ENCODE results near the gene SELL. TPM values are rescaled to one million over a fixed set of nuclear protein-coding genes. Genes with fewer than 3 reads are reported as not detected.
"Not testable (repeated sequence)": the region's sequence is repeated elsewhere in the genome, so short reads cannot be mapped to it uniquely, and the experiment has no call there.

The SELL gene
- polyA plus RNA-seq, 2 donors, result 0.19 to 0.22 TPM

DNA sequence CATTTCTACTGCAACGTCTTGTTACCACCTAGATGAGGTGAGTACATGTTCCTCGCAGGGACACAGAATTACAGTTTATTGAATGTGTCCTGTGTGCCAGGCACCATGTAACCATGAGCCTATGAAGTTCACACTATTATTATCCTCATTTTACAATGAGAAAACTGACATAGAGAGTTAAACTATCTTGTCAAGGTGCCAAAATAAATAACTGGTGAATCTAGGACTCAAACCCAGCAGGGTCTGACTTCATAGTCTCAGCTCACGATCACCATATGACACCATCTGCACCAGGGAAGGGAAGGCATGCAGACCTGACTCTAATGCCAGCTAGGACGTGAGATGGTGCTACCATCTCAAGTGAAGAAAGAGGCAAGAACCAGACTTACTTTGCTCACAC, 20.0 kb upstream of the SELL start:
- 58 to 64% methylated on average over 4 of the region's 4 CpGs for WGBS, 2 donors
- no peak overlapping the region for H3K4me3 ChIP-seq (ENCODE audit: low read depth in 1 of 2, low read length in 2 of 2)

DNA sequence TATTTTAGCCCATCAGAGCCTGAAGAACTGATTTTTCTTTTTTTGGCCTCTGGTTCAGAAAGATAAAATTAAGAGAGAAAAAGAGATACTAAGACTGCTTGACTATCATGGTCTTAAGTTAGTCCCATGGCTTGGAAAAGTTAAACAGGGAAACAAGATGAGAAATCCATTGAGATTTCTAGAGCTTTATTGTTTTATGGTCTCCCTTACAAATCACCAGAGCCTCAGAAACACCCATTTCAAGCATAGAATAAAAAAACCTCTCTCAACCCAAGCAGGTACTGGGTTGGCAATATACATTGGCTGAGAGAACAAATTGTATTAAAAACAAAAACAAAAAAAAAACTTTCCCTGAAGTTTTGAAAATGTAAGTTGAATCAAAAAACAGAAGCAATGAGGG, 18.6 kb upstream of the SELL start:
- no peak overlapping the region for H3K4me3 ChIP-seq (ENCODE audit: low read depth in 1 of 2, low read length in 2 of 2)
- no peaks in the 10 kb centered on the region for H3K36me3 ChIP-seq (ENCODE audit: control insufficient read depth in 2 of 2, insufficient read depth in 2 of 2, low read length in 1 of 2)
- H3K27me3 ChIP-seq (ENCODE audit: control insufficient read depth in 1 of 2, insufficient read depth in 2 of 2, low read length in 2 of 2), result no peaks in the 10 kb centered on the region
- no peak overlapping the region for H3K27ac ChIP-seq (ENCODE audit: low read depth in 2 of 2, low read length in 1 of 2)
- no peaks in the 10 kb centered on the region for H3K4me1 ChIP-seq (ENCODE audit: control insufficient read depth in 2 of 2, insufficient read depth in 2 of 2, low read length in 1 of 2)
- peaks cover 0 to 2% of the 10 kb centered on the region in 2 donors for H3K9me3 ChIP-seq (ENCODE audit: control insufficient read depth in 2 of 2, insufficient read depth in 1 of 2, low read depth in 1 of 2, low read length in 1 of 2)

More for the DNA sequence above, 20.0 kb upstream of the SELL start:
- H3K27me3 ChIP-seq (ENCODE audit: control insufficient read depth in 1 of 2, insufficient read depth in 2 of 2, low read length in 2 of 2), result no peaks in the 10 kb centered on the region
- peaks cover 0 to 2% of the 10 kb centered on the region in 2 donors for H3K9me3 ChIP-seq (ENCODE audit: control insufficient read depth in 2 of 2, insufficient read depth in 1 of 2, low read depth in 1 of 2, low read length in 1 of 2)
- no peaks in the 10 kb centered on the region for H3K36me3 ChIP-seq (ENCODE audit: control insufficient read depth in 2 of 2, insufficient read depth in 2 of 2, low read length in 1 of 2)
- no peaks in the 10 kb centered on the region for H3K4me1 ChIP-seq (ENCODE audit: control insufficient read depth in 2 of 2, insufficient read depth in 2 of 2, low read length in 1 of 2)
- no peak overlapping the region for H3K27ac ChIP-seq (ENCODE audit: low read depth in 2 of 2, low read length in 1 of 2)

- peaks cover 0 to 2% of the 10 kb centered on the region in 2 donors for H3K9me3 ChIP-seq (ENCODE audit: control insufficient read depth in 2 of 2, insufficient read depth in 1 of 2, low read depth in 1 of 2, low read length in 1 of 2)
- WGBS, 2 donors, result 62 to 66% methylated on average over 6 of the region's 6 CpGs
- H3K4me3 ChIP-seq (ENCODE audit: low read depth in 1 of 2, low read length in 2 of 2), result no peak overlapping the region
- H3K27me3 ChIP-seq (ENCODE audit: control insufficient read depth in 1 of 2, insufficient read depth in 2 of 2, low read length in 2 of 2), result no peaks in the 10 kb centered on the region
- no peak overlapping the region for H3K27ac ChIP-seq (ENCODE audit: low read depth in 2 of 2, low read length in 1 of 2)
- H3K36me3 ChIP-seq (ENCODE audit: control insufficient read depth in 2 of 2, insufficient read depth in 2 of 2, low read length in 1 of 2), result no peaks in the 10 kb centered on the region
- no peaks in the 10 kb centered on the region for H3K4me1 ChIP-seq (ENCODE audit: control insufficient read depth in 2 of 2, insufficient read depth in 2 of 2, low read length in 1 of 2)
Observed at GRCh38 chr1:169727307-169727706, 15.9 kb upstream of the SELL start.

- Histone ChIP-seq H3K4me3 (ENCODE audit: low read depth in 1 of 2, low read length in 2 of 2) (no peak overlapping the region), H3K4me1 (ENCODE audit: control insufficient read depth in 2 of 2, insufficient read depth in 2 of 2, low read length in 1 of 2) (no peaks in the 10 kb centered on the region), H3K27ac (ENCODE audit: low read depth in 2 of 2, low read length in 1 of 2) (no peak overlapping the region), H3K36me3 (ENCODE audit: control insufficient read depth in 2 of 2, insufficient read depth in 2 of 2, low read length in 1 of 2) (no peaks in the 10 kb centered on the region), H3K9me3 (ENCODE audit: control insufficient read depth in 2 of 2, insufficient read depth in 1 of 2, low read depth in 1 of 2, low read length in 1 of 2) (peaks cover 0 to 2% of the 10 kb centered on the region in 2 donors), H3K27me3 (ENCODE audit: control insufficient read depth in 1 of 2, insufficient read depth in 2 of 2, low read length in 2 of 2) (no peaks in the 10 kb centered on the region)
- 70 to 86% methylated on average over 3 of the region's 3 CpGs for WGBS, 2 donors
Observed at GRCh38 chr1:169726851-169727250, 15.4 kb upstream of the SELL start.

DNA sequence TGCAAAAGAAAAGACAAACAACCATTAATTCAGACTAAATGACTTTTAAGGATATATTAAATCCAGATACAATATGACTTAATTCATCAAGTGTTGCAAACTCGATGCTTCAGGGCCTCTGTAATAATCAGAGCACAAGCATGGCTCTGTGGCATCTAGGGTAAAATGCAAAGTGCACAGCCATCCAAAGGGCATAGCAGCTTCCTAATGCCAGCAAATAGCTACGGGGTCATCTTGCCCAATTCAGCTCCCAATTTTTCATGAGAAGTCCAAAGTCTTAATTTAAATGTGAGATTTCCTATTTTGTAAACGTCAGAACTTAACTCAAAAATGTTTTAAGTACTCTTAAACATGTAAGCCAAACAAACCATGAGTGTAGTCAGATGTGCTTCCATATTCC, 14.5 kb upstream of the SELL start:
- Histone ChIP-seq H3K36me3 (ENCODE audit: control insufficient read depth in 2 of 2, insufficient read depth in 2 of 2, low read length in 1 of 2) (no peaks in the 10 kb centered on the region), H3K4me3 (ENCODE audit: low read depth in 1 of 2, low read length in 2 of 2) (no peak overlapping the region)
- WGBS, 2 donors, result 54 to 65% methylated on average over 3 of the region's 3 CpGs

GRCh38 chr1:169724168-169724567, 12.7 kb upstream of the SELL start:
- no peaks in the 10 kb centered on the region for H3K27me3 ChIP-seq (ENCODE audit: control insufficient read depth in 1 of 2, insufficient read depth in 2 of 2, low read length in 2 of 2)
- H3K27ac ChIP-seq (ENCODE audit: low read depth in 2 of 2, low read length in 1 of 2), result no peak overlapping the region
- no peaks in the 10 kb centered on the region for H3K9me3 ChIP-seq (ENCODE audit: control insufficient read depth in 2 of 2, insufficient read depth in 1 of 2, low read depth in 1 of 2, low read length in 1 of 2)
- H3K4me1 ChIP-seq (ENCODE audit: control insufficient read depth in 2 of 2, insufficient read depth in 2 of 2, low read length in 1 of 2), result no peaks in the 10 kb centered on the region
- 41 to 54% methylated on average over 4 of the region's 4 CpGs for WGBS, 2 donors
- H3K4me3 ChIP-seq (ENCODE audit: low read depth in 1 of 2, low read length in 2 of 2), result no peak overlapping the region
- H3K36me3 ChIP-seq (ENCODE audit: control insufficient read depth in 2 of 2, insufficient read depth in 2 of 2, low read length in 1 of 2), result no peaks in the 10 kb centered on the region

More for the DNA sequence above, 14.5 kb upstream of the SELL start:
- no peaks in the 10 kb centered on the region for H3K4me1 ChIP-seq (ENCODE audit: control insufficient read depth in 2 of 2, insufficient read depth in 2 of 2, low read length in 1 of 2)
- H3K9me3 ChIP-seq (ENCODE audit: control insufficient read depth in 2 of 2, insufficient read depth in 1 of 2, low read depth in 1 of 2, low read length in 1 of 2), result no peaks in the 10 kb centered on the region
- no peaks in the 10 kb centered on the region for H3K27me3 ChIP-seq (ENCODE audit: control insufficient read depth in 1 of 2, insufficient read depth in 2 of 2, low read length in 2 of 2)
- no peak overlapping the region for H3K27ac ChIP-seq (ENCODE audit: low read depth in 2 of 2, low read length in 1 of 2)

GRCh38 chr1:169723763-169724162, 12.3 kb upstream of the SELL start:
- H3K4me3 ChIP-seq (ENCODE audit: low read depth in 1 of 2, low read length in 2 of 2), result no peak overlapping the region
- H3K36me3 ChIP-seq (ENCODE audit: control insufficient read depth in 2 of 2, insufficient read depth in 2 of 2, low read length in 1 of 2), result no peaks in the 10 kb centered on the region
- no peaks in the 10 kb centered on the region for H3K9me3 ChIP-seq (ENCODE audit: control insufficient read depth in 2 of 2, insufficient read depth in 1 of 2, low read depth in 1 of 2, low read length in 1 of 2)
- no peaks in the 10 kb centered on the region for H3K27me3 ChIP-seq (ENCODE audit: control insufficient read depth in 1 of 2, insufficient read depth in 2 of 2, low read length in 2 of 2)
- H3K4me1 ChIP-seq (ENCODE audit: control insufficient read depth in 2 of 2, insufficient read depth in 2 of 2, low read length in 1 of 2), result no peaks in the 10 kb centered on the region
- WGBS, 2 donors, result 48 to 72% methylated on average over 2 of the region's 2 CpGs
- H3K27ac ChIP-seq (ENCODE audit: low read depth in 2 of 2, low read length in 1 of 2), result no peak overlapping the region

GRCh38 chr1:169722779-169723178, 11.4 kb upstream of the SELL start:
- no peaks in the 10 kb centered on the region for H3K4me1 ChIP-seq (ENCODE audit: control insufficient read depth in 2 of 2, insufficient read depth in 2 of 2, low read length in 1 of 2)
- no peak overlapping the region for H3K27ac ChIP-seq (ENCODE audit: low read depth in 2 of 2, low read length in 1 of 2)
- H3K9me3 ChIP-seq (ENCODE audit: control insufficient read depth in 2 of 2, insufficient read depth in 1 of 2, low read depth in 1 of 2, low read length in 1 of 2), result no peaks in the 10 kb centered on the region
- H3K27me3 ChIP-seq (ENCODE audit: control insufficient read depth in 1 of 2, insufficient read depth in 2 of 2, low read length in 2 of 2), result no peaks in the 10 kb centered on the region
- H3K36me3 ChIP-seq (ENCODE audit: control insufficient read depth in 2 of 2, insufficient read depth in 2 of 2, low read length in 1 of 2), result no peaks in the 10 kb centered on the region
- no peak overlapping the region for H3K4me3 ChIP-seq (ENCODE audit: low read depth in 1 of 2, low read length in 2 of 2)

GRCh38 chr1:169715100-169715499, 3.7 kb upstream of the SELL start:
- H3K27ac ChIP-seq (ENCODE audit: low read depth in 2 of 2, low read length in 1 of 2); H3K4me3 ChIP-seq (ENCODE audit: low read depth in 1 of 2, low read length in 2 of 2); H3K4me1 ChIP-seq (ENCODE audit: control insufficient read depth in 2 of 2, insufficient read depth in 2 of 2, low read length in 1 of 2); H3K27me3 ChIP-seq (ENCODE audit: control insufficient read depth in 1 of 2, insufficient read depth in 2 of 2, low read length in 2 of 2); H3K36me3 ChIP-seq (ENCODE audit: control insufficient read depth in 2 of 2, insufficient read depth in 2 of 2, low read length in 1 of 2); H3K9me3 ChIP-seq (ENCODE audit: control insufficient read depth in 2 of 2, insufficient read depth in 1 of 2, low read depth in 1 of 2, low read length in 1 of 2): not testable (repeated sequence)
- WGBS, 2 donors, result 83 to 87% methylated on average over 2 of the region's 2 CpGs

DNA sequence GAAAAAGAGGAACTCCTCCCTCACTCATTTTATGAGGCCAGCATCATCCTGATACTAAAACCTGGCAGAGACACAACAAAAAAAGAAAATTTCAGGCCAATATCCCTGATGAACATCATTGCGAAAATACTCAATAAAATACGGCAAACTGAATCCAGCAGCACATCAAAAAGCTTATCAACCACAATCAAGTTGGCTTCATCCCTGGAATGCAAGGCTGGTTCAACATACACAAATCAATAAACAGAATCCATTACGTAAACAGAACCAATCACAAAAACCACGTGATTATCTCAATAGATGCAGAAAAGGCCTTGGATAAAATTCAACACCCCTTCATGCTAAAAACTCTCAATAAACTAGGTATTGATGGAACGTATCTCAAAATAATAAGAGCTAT, 1.7 kb upstream of the SELL start:
- H3K27me3 ChIP-seq (ENCODE audit: control insufficient read depth in 1 of 2, insufficient read depth in 2 of 2, low read length in 2 of 2); H3K36me3 ChIP-seq (ENCODE audit: control insufficient read depth in 2 of 2, insufficient read depth in 2 of 2, low read length in 1 of 2); H3K9me3 ChIP-seq (ENCODE audit: control insufficient read depth in 2 of 2, insufficient read depth in 1 of 2, low read depth in 1 of 2, low read length in 1 of 2); H3K4me3 ChIP-seq (ENCODE audit: low read depth in 1 of 2, low read length in 2 of 2); H3K27ac ChIP-seq (ENCODE audit: low read depth in 2 of 2, low read length in 1 of 2); H3K4me1 ChIP-seq (ENCODE audit: control insufficient read depth in 2 of 2, insufficient read depth in 2 of 2, low read length in 1 of 2): not testable (repeated sequence)
- 88 to 90% methylated on average over 5 of the region's 5 CpGs for WGBS, 2 donors
